ENCODE data around the gene KRTAP12-2. TPM values are rescaled to one million over a fixed set of nuclear protein-coding genes. Genes with fewer than 3 reads are reported as not detected.

Gene KRTAP12-2
- total and polyA plus RNA-seq, 11 donors: not detected

GRCh38 chr21:44616591-44616926, 50.2 kb downstream of the KRTAP12-2 start:
- intact Hi-C loops (cut with DNase I): loop anchor here in 1 of 10 donors (5.0 kb wide), 1 partner anchor 176 kb away; no protein-coding TSS in a partner anchor
- no peak overlapping the region for H3K4me3 ChIP-seq
- DNase-seq: no peak
- no peak overlapping the region for H3K27ac ChIP-seq
- no peak for ATAC-seq
- peaks cover 0 to 8% (median 0%) of the 10 kb centered on the region in 12 donors for H3K4me1 ChIP-seq
- 82 to 85% (median 83%) methylated on average over 16 of the region's 16 CpGs for WGBS, 4 donors
- no peak for TF ChIP-seq CTCF (IDR thresholded peaks at IDR 0.05)
- TF ChIP-seq POLR2A (IDR thresholded peaks at IDR 0.05): no peak
- H3K9me3 ChIP-seq: peaks cover 0 to 17% (median 2%) of the 10 kb centered on the region in 12 donors
- peaks cover 0 to 5% (median 0%) of the 10 kb centered on the region in 9 donors for H3K27me3 ChIP-seq
- H3K36me3 ChIP-seq: no peaks in the 10 kb centered on the region

Other genes with a start within 250 kb of the KRTAP12-2 start
- gene LRRC3, start 211.4 kb downstream of the KRTAP12-2 start, total RNA-seq: 1 to 10 TPM; 1.7 to 5.3 (median 2.3) TPM
- 1 to 10 TPM; 1.4 to 5.8 TPM for gene LRRC3, start 211.4 kb downstream of the KRTAP12-2 start, polyA plus RNA-seq
- gene KRTAP10-1, start 126.7 kb downstream of the KRTAP12-2 start, total RNA-seq: not detected
- not detected for gene KRTAP10-1, start 126.7 kb downstream of the KRTAP12-2 start, polyA plus RNA-seq
- gene KRTAP10-2, start 115.4 kb downstream of the KRTAP12-2 start, total RNA-seq: not detected
- gene KRTAP10-2, start 115.4 kb downstream of the KRTAP12-2 start, polyA plus RNA-seq: not detected
- gene KRTAP10-3, start 108.1 kb downstream of the KRTAP12-2 start, total RNA-seq: not detected
- gene KRTAP10-3, start 108.1 kb downstream of the KRTAP12-2 start, polyA plus RNA-seq: not detected
- gene KRTAP10-4, start 93.2 kb downstream of the KRTAP12-2 start, total RNA-seq: not detected
- not detected for gene KRTAP10-4, start 93.2 kb downstream of the KRTAP12-2 start, polyA plus RNA-seq
- gene KRTAP10-5, start 86.3 kb downstream of the KRTAP12-2 start, total RNA-seq: not detected
- not detected for gene KRTAP10-5, start 86.3 kb downstream of the KRTAP12-2 start, polyA plus RNA-seq
- gene KRTAP10-6, start 74.4 kb downstream of the KRTAP12-2 start, total RNA-seq: not detected
- gene KRTAP10-6, start 74.4 kb downstream of the KRTAP12-2 start, polyA plus RNA-seq: not detected
- not detected for gene KRTAP10-7, start 66.3 kb downstream of the KRTAP12-2 start, total RNA-seq
- not detected for gene KRTAP10-7, start 66.3 kb downstream of the KRTAP12-2 start, polyA plus RNA-seq
- not detected for gene KRTAP10-8, start 54.8 kb downstream of the KRTAP12-2 start, total RNA-seq
- not detected for gene KRTAP10-8, start 54.8 kb downstream of the KRTAP12-2 start, polyA plus RNA-seq
- gene KRTAP10-9, start 39.8 kb downstream of the KRTAP12-2 start, total RNA-seq: not detected
- gene KRTAP10-9, start 39.8 kb downstream of the KRTAP12-2 start, polyA plus RNA-seq: not detected
- gene KRTAP10-10, start 29.6 kb downstream of the KRTAP12-2 start, total RNA-seq: not detected
- not detected for gene KRTAP10-10, start 29.6 kb downstream of the KRTAP12-2 start, polyA plus RNA-seq
- not detected for gene KRTAP10-11, start 20.5 kb downstream of the KRTAP12-2 start, total RNA-seq
- not detected for gene KRTAP10-11, start 20.5 kb downstream of the KRTAP12-2 start, polyA plus RNA-seq
- gene KRTAP12-4, start 12.3 kb downstream of the KRTAP12-2 start, total RNA-seq: not detected
- gene KRTAP12-4, start 12.3 kb downstream of the KRTAP12-2 start, polyA plus RNA-seq: not detected
- not detected for gene KRTAP12-3, start 9.0 kb downstream of the KRTAP12-2 start, total RNA-seq
- gene KRTAP12-3, start 9.0 kb downstream of the KRTAP12-2 start, polyA plus RNA-seq: not detected
- not detected for gene KRTAP12-1, start 15.2 kb upstream of the KRTAP12-2 start, total RNA-seq
- gene KRTAP12-1, start 15.2 kb upstream of the KRTAP12-2 start, polyA plus RNA-seq: not detected
- not detected for gene KRTAP10-12, start 30.2 kb upstream of the KRTAP12-2 start, total RNA-seq
- gene KRTAP10-12, start 30.2 kb upstream of the KRTAP12-2 start, polyA plus RNA-seq: not detected
- 1 to 10 TPM in 3 of 9 donors, under 1 TPM in 4, not detected in 2; 0.07 to 2.5 (median 0.71) TPM for gene TSPEAR, start 44.6 kb upstream of the KRTAP12-2 start, total RNA-seq
- gene TSPEAR, start 44.6 kb upstream of the KRTAP12-2 start, polyA plus RNA-seq: 1 to 10 TPM in 1 of 2 donors, under 1 TPM in 1; 0.01 to 2.6 TPM
- gene UBE2G2, start 134.9 kb upstream of the KRTAP12-2 start, total RNA-seq: 10 to 100 TPM; 57.4 to 84.4 (median 71.4) TPM
- gene UBE2G2, start 134.9 kb upstream of the KRTAP12-2 start, polyA plus RNA-seq: 10 to 100 TPM; 44.3 to 60.0 TPM
- gene SUMO3, start 151.1 kb upstream of the KRTAP12-2 start, total RNA-seq: 10 to 100 TPM; 68.2 to 83.0 (median 78.1) TPM
- gene SUMO3, start 151.1 kb upstream of the KRTAP12-2 start, polyA plus RNA-seq: 100 to 1,000 TPM in 1 of 2 donors, 10 to 100 TPM in 1; 22.0 to 108 TPM
- 100 to 1,000 TPM; 134 to 319 (median 172) TPM for gene PTTG1IP, start 206.8 kb upstream of the KRTAP12-2 start, total RNA-seq
- 100 to 1,000 TPM; 126 to 253 TPM for gene PTTG1IP, start 206.8 kb upstream of the KRTAP12-2 start, polyA plus RNA-seq